C4-2B (cell line): ENCODE results near the gene TMEM89.

Experiments used
- H3K27ac ChIP-seq: fragments of 450-650 bp; 2 replicates; pipeline ENCODE4 v1.5.1; 2017
- CTCF ChIP-seq: fragments of 450-650 bp; conservative IDR thresholded peaks from 2 replicates; pipeline ENCODE4 v1.5.1; 2017; ENCODE audit warnings: mild to moderate bottlenecking
- ZFX ChIP-seq: fragments of 450-650 bp; IDR thresholded peaks from 2 replicates; pipeline ENCODE4 v1.6.1; 2017

TMEM89 gene

GRCh38 chr3:48621461-48621869, at the start of gene TMEM89:
TSS of gene TMEM89 (minus strand) at chr3:48621769. CDS start at chr3:48621756, 13 bp downstream.
- peak within 1 kb of the TSS; percentile 39 for H3K27ac ChIP-seq
- TF ChIP-seq ZFX (no peak), CTCF (no peak)

GRCh38 chr3:48664929-48665328, 43.4 kb upstream of the TMEM89 start:
- H3K27ac ChIP-seq: peak overlapping the region; percentile 93
- no peak for TF ChIP-seq ZFX
- TF ChIP-seq CTCF: no peak

GRCh38 chr3:48664313-48664644, 42.7 kb upstream of the TMEM89 start:
- peak overlapping the region; percentile 93 for H3K27ac ChIP-seq
- TF ChIP-seq CTCF (peak; percentile 68; the same call in 1 of the 2 replicates), ZFX (no peak)

GRCh38 chr3:48663489-48664312, 42.1 kb upstream of the TMEM89 start:
- TF ChIP-seq CTCF: peak; percentile 92
- no peak for TF ChIP-seq ZFX
- peak overlapping the region; percentile 93 for H3K27ac ChIP-seq

- H3K27ac ChIP-seq: peak within 1 kb of the TSS; percentile 93
- TF ChIP-seq CTCF: no peak
- no peak for TF ChIP-seq ZFX
Measured at GRCh38 chr3:48662753-48663488, 41.4 kb upstream of the TMEM89 start, which contains the start of gene CELSR3. TSS of gene CELSR3 (minus strand) at chr3:48662886. CDS start at chr3:48662634, 252 bp downstream.

GRCh38 chr3:48662145-48662752, 40.7 kb upstream of the TMEM89 start:
- TF ChIP-seq CTCF: no peak
- no peak for TF ChIP-seq ZFX

More at GRCh38 chr3:48662145-48662752, 40.7 kb upstream of the TMEM89 start:
- peak overlapping the region; percentile 93; the same call in 1 of the 2 replicates for H3K27ac ChIP-seq
